HL-60 (cell line): Measurements from ENCODE around the gene GPAT3.

ENCODE experiments used
- DNase-seq, 2 experiments: peaks; one replicate each; pipeline ENCODE4 v3.0.0-alpha.2; 2010 to 2020; ENCODE audit warnings: low read depth in 1 of 2, low spot score in 1 of 2
- H3K27ac ChIP-seq: fragments of 250-450 bp; sonication (Bioruptor Pico); replicated peaks from 2 replicates; pipeline ENCODE4 v1.5.1; 2020; ENCODE audit warnings: mild to moderate bottlenecking, moderate library complexity
- H3K27me3 ChIP-seq: fragments of 250-450 bp; sonication (Bioruptor Pico); 2 replicates; pipeline ENCODE4 v1.5.1; 2021; ENCODE audit warnings: mild to moderate bottlenecking, moderate library complexity; ENCODE audit not compliant: insufficient read depth, poor library complexity, severe bottlenecking
- H3K4me3 ChIP-seq: replicated peaks from 2 replicates; pipeline ENCODE4 v1.5.1; 2011; ENCODE audit warnings: mild to moderate bottlenecking, control low read depth, low read length; ENCODE audit not compliant: insufficient read depth
- CTCF ChIP-seq: IDR thresholded peaks from one replicate; pipeline ENCODE4 v1.5.1; 2011; ENCODE audit warnings: low read length, control low read depth, inconsistent platforms; ENCODE audit not compliant: insufficient read depth
- GABPA ChIP-seq: IDR thresholded peaks from 2 replicates; pipeline ENCODE4 v1.6.1; 2012; ENCODE audit warnings: low read depth
- POLR2AphosphoS5 ChIP-seq: IDR thresholded peaks from 2 replicates; pipeline ENCODE4 v1.6.1; 2012; ENCODE audit warnings: low read depth
- REST ChIP-seq: IDR thresholded peaks from 2 replicates; pipeline ENCODE4 v1.6.1; 2012; ENCODE audit warnings: low read depth; ENCODE audit not compliant: insufficient replicate concordance
- SPI1 ChIP-seq: IDR thresholded peaks from 2 replicates; pipeline ENCODE4 v1.6.1; 2012; ENCODE audit warnings: low read depth, mild to moderate bottlenecking, borderline replicate concordance

The GPAT3 gene

GRCh38 chr4:83581411-83582288 lies 45.7 kb downstream of the GPAT3 start:
- DNase-seq: no peak
- no peak overlapping the region for H3K27ac ChIP-seq
- TF ChIP-seq SPI1 (peak; percentile 91), CTCF (no peak)
- no peaks in the 10 kb centered on the region for H3K27me3 ChIP-seq
- no peak overlapping the region for H3K4me3 ChIP-seq

GRCh38 chr4:83582289-83582785 lies 46.4 kb downstream of the GPAT3 start:
- no peaks in the 10 kb centered on the region for H3K27me3 ChIP-seq
- no peak overlapping the region for H3K27ac ChIP-seq
- no peak overlapping the region for H3K4me3 ChIP-seq
- TF ChIP-seq CTCF (no peak), POLR2AphosphoS5 (no peak), GABPA (no peak), SPI1 (no peak), REST (no peak)
- no peak for DNase-seq

GRCh38 chr4:83585982-83586508 lies 50.1 kb downstream of the GPAT3 start:
- no peak for TF ChIP-seq REST
- TF ChIP-seq GABPA: no peak
- no peak for TF ChIP-seq SPI1
- no peak for TF ChIP-seq CTCF
- no peak for TF ChIP-seq POLR2AphosphoS5
- DNase-seq: no peak
- Histone ChIP-seq H3K27me3 (no peaks in the 10 kb centered on the region), H3K4me3 (no peak overlapping the region), H3K27ac (no peak overlapping the region)

- Histone ChIP-seq H3K4me3 (no peak overlapping the region), H3K27ac (no peak overlapping the region), H3K27me3 (no peaks in the 10 kb centered on the region)
- TF ChIP-seq SPI1 (no peak), GABPA (no peak), REST (no peak), CTCF (no peak), POLR2AphosphoS5 (no peak)
- no peak for DNase-seq
These were observed 53.4 kb downstream of the GPAT3 start for GRCh38 chr4:83589279-83589678.
